GM23338 (cell line): ENCODE measurements around the gene EHD3. TPM values are rescaled to one million over a fixed set of nuclear protein-coding genes. Genes with fewer than 3 reads are reported as not detected.

ENCODE experiments used
- ATAC-seq: fragments of 200-7000 bp; cut with Tn5 transposase; 3 replicates; pipeline ENCODE4 v1.9.1; 2020
- DNase-seq: peaks from one replicate; pipeline ENCODE4 v3.0.0-alpha.2; 2015; ENCODE audit warnings: low spot score
- H2AFZ ChIP-seq: fragments of 200-600 bp; sonication (generic); 2 replicates; pipeline ENCODE4 v1.8.0; 2016; ENCODE audit warnings: antibody characterized with exemption, mild to moderate bottlenecking, moderate library complexity
- H3F3A ChIP-seq: fragments of 200-600 bp; sonication (generic); replicated peaks from 2 replicates; pipeline ENCODE4 v1.8.0; 2017; ENCODE audit warnings: antibody characterized with exemption, mixed run types, low read depth
- H3K27ac ChIP-seq: fragments of 200-600 bp; sonication (generic); 2 replicates; pipeline ENCODE4 v1.6.1; 2016; ENCODE audit warnings: low read depth
- H3K27me3 ChIP-seq: fragments of 200-600 bp; sonication (generic); 2 replicates; pipeline ENCODE4 v1.8.0; 2016; ENCODE audit warnings: mild to moderate bottlenecking, mixed run types, moderate library complexity; ENCODE audit not compliant: insufficient read depth
- H3K36me3 ChIP-seq: fragments of 200-600 bp; sonication (generic); 2 replicates; pipeline ENCODE4 v1.8.0; 2016; ENCODE audit warnings: mild to moderate bottlenecking; ENCODE audit not compliant: insufficient read depth
- H3K4me1 ChIP-seq: fragments of 200-600 bp; sonication (generic); 2 replicates; pipeline ENCODE4 v1.8.0; 2016; ENCODE audit warnings: mild to moderate bottlenecking, moderate library complexity; ENCODE audit not compliant: insufficient read depth
- H3K4me2 ChIP-seq: fragments of 200-600 bp; sonication (generic); 2 replicates; pipeline ENCODE4 v1.7.1; 2017; ENCODE audit warnings: mixed run types
- H3K4me3 ChIP-seq: fragments of 200-600 bp; sonication (generic); 2 replicates; pipeline ENCODE4 v1.6.1; 2016; ENCODE audit warnings: mixed run types
- H3K79me2 ChIP-seq: fragments of 200-600 bp; sonication (generic); replicated peaks from 2 replicates; pipeline ENCODE4 v1.8.0; 2017; ENCODE audit warnings: mild to moderate bottlenecking; ENCODE audit not compliant: insufficient read depth
- H3K9me2 ChIP-seq: fragments of 200-600 bp; sonication (generic); 2 replicates; pipeline ENCODE4 v1.8.0; 2017; ENCODE audit not compliant: insufficient read depth
- H4K20me1 ChIP-seq: fragments of 200-600 bp; sonication (generic); replicated peaks from 2 replicates; pipeline ENCODE4 v1.8.0; 2017; ENCODE audit warnings: mild to moderate bottlenecking; ENCODE audit not compliant: insufficient read depth
- H3K27ac Mint-ChIP-seq: 2 replicates; pipeline ENCODE4 v1.8.0; 2020; ENCODE audit warnings: inconsistent platforms, mild to moderate bottlenecking, moderate library complexity, mixed read lengths
- H3K27me3 Mint-ChIP-seq: 3 replicates; pipeline ENCODE4 v1.8.0; 2022; ENCODE audit warnings: low read depth, mild to moderate bottlenecking, moderate library complexity, mixed read lengths, inconsistent platforms; ENCODE audit not compliant: insufficient read depth, poor library complexity
- H3K36me3 Mint-ChIP-seq: 3 replicates; pipeline ENCODE4 v1.8.0; 2021; ENCODE audit warnings: low read depth, mild to moderate bottlenecking, inconsistent platforms, moderate library complexity, mixed read lengths
- H3K4me1 Mint-ChIP-seq: 3 replicates; pipeline ENCODE4 v1.8.0; 2020; ENCODE audit warnings: mild to moderate bottlenecking, inconsistent platforms, mixed read lengths
- H3K4me3 Mint-ChIP-seq: 3 replicates; pipeline ENCODE4 v1.8.0; 2021; ENCODE audit warnings: moderate library complexity, mild to moderate bottlenecking, inconsistent platforms, mixed read lengths
- H3K9me3 Mint-ChIP-seq: 3 replicates; pipeline ENCODE4 v1.8.0; 2020; ENCODE audit warnings: moderate library complexity, mild to moderate bottlenecking, inconsistent platforms, mixed read lengths
- CREB1 ChIP-seq: fragments of 250-450 bp; sonication (Bioruptor Pico); IDR thresholded peaks from 2 replicates; pipeline ENCODE4 v1.5.0; 2020; ENCODE audit warnings: low read depth, mild to moderate bottlenecking, moderate library complexity
- CTCF ChIP-seq, 2 experiments: fragments of 200-600 bp in 1 of 2; sonication (generic) in 1 of 2; conservative IDR thresholded peaks; 2 replicates each; pipeline versions ENCODE4 v1.5.1 to v1.6.1; 2016 to 2017; ENCODE audit warnings: antibody characterized with exemption in 2 of 2, low read depth in 2 of 2, mild to moderate bottlenecking in 2 of 2, moderate library complexity in 1 of 2
- ETS1 ChIP-seq: IDR thresholded peaks from 2 replicates; pipeline ENCODE4 v1.6.1; 2016; ENCODE audit warnings: antibody characterized with exemption
- EZH2 ChIP-seq: fragments of 200-600 bp; sonication (generic); IDR thresholded peaks from one replicate; pipeline ENCODE4 v1.8.0; 2017; ENCODE audit warnings: antibody characterized with exemption, mild to moderate bottlenecking, low read depth; ENCODE audit not compliant: unreplicated experiment
- EZH2phosphoT487 ChIP-seq: fragments of 200-600 bp; sonication (generic); IDR thresholded peaks from one replicate; pipeline ENCODE4 v1.8.1; 2018; ENCODE audit warnings: antibody characterized with exemption; ENCODE audit not compliant: unreplicated experiment
- JUNB ChIP-seq: IDR thresholded peaks from one replicate; pipeline ENCODE4 v1.6.1; 2016; ENCODE audit warnings: antibody characterized with exemption; ENCODE audit not compliant: unreplicated experiment
- NANOG ChIP-seq: IDR thresholded peaks from 2 replicates; pipeline ENCODE4 v1.6.1; 2016; ENCODE audit warnings: antibody characterized with exemption, borderline replicate concordance
- POLR2AphosphoS5 ChIP-seq: IDR thresholded peaks from 2 replicates; pipeline ENCODE4 v1.6.1; 2016; ENCODE audit warnings: antibody characterized with exemption, low read depth
- REST ChIP-seq: IDR thresholded peaks from one replicate; pipeline ENCODE4 v1.6.1; 2018; ENCODE audit warnings: antibody characterized with exemption; ENCODE audit not compliant: unreplicated experiment
- ZNF114 ChIP-seq: fragments of 250-450 bp; sonication (Bioruptor Pico); IDR thresholded peaks from 2 replicates; pipeline ENCODE4 v1.5.0; 2020; ENCODE audit warnings: mild to moderate bottlenecking, moderate library complexity
- ZNF462 ChIP-seq: fragments of 250-450 bp; sonication (Bioruptor Pico); IDR thresholded peaks from 2 replicates; pipeline ENCODE4 v1.5.0; 2020; ENCODE audit warnings: mild to moderate bottlenecking, moderate library complexity
- polyA plus RNA-seq: library from polyadenylated mRNA; unstranded; fragments of >200 nt; fragmentation: Nextera tagmentation; extraction: Ambion mirVana; gene quantifications from 2 replicates; pipeline ENCODE4 v1.2.1, GENCODE V29; 2016
- total RNA-seq: library from RNA; depleted of rRNA; stranded (reverse); fragments of >200 nt; shearing (Covaris generic); gene quantifications from 2 replicates; pipeline ENCODE4 v1.2.3, GENCODE V29; 2014

The EHD3 gene
- total and polyA plus RNA-seq, 2 experiments from 2014 or later: 3.3 to 12.6 TPM

GRCh38 chr2:31227711-31228125, 6.2 kb upstream of the EHD3 start (continued):
- TF ChIP-seq ZNF462 (CRISPR knock-in tag): no peak
- no peak for TF ChIP-seq CTCF (conservative IDR thresholded peaks at IDR 0.05; ENCODE audit: low read depth in 2 of 2)
- no peak for TF ChIP-seq CREB1 (CRISPR knock-in tag)
- no peak for TF ChIP-seq NANOG
- no peak for TF ChIP-seq EZH2

GRCh38 chr2:31228717-31229116, 5.2 kb upstream of the EHD3 start:
- H3K36me3 Mint-ChIP-seq: no peaks in the 10 kb centered on the region
- peaks cover 13% of the 10 kb centered on the region for H3K4me1 Mint-ChIP-seq
- H3K27ac Mint-ChIP-seq: no peak overlapping the region
- no peak overlapping the region for H2AFZ ChIP-seq
- no peak overlapping the region for H3K4me3 ChIP-seq
- no peaks in the 10 kb centered on the region for H4K20me1 ChIP-seq
- H3K4me1 ChIP-seq: peaks cover 8% of the 10 kb centered on the region
- no peak for DNase-seq
- H3K4me3 Mint-ChIP-seq: no peak overlapping the region
- peaks cover 2% of the 10 kb centered on the region for H3K27me3 Mint-ChIP-seq
- no peak for ATAC-seq
- H3K79me2 ChIP-seq: no peaks in the 10 kb centered on the region
- H3K4me2 ChIP-seq: no peak overlapping the region
- H3K9me2 ChIP-seq: no peaks in the 10 kb centered on the region
- H3K9me3 Mint-ChIP-seq: no peaks in the 10 kb centered on the region
- H3F3A ChIP-seq: no peaks in the 10 kb centered on the region
- no peaks in the 10 kb centered on the region; the same call in 1 of the 2 replicates for H3K36me3 ChIP-seq
- H3K27me3 ChIP-seq: no peaks in the 10 kb centered on the region
- H3K27ac ChIP-seq: no peak overlapping the region
- TF ChIP-seq CREB1 (CRISPR knock-in tag) (no peak), REST (no peak), EZH2phosphoT487 (no peak), NANOG (no peak), JUNB (no peak), POLR2AphosphoS5 (no peak), ZNF114 (CRISPR knock-in tag) (no peak), ETS1 (no peak)
